Right cardiac atrium (tissue), 5 donors: ENCODE data around the gene ZSCAN31. TPM values are rescaled to one million over a fixed set of nuclear protein-coding genes. Genes with fewer than 3 reads are reported as not detected.
A peak's percentile ranks its signal among the peaks of the same experiment; 100 is the strongest.

ENCODE experiments used
- ATAC-seq, 2 donors: fragments of 200-7000 bp; cut with Tn5 transposase; one replicate each; pipeline versions ENCODE4 v1.8.0 to v1.9.1; 2020; ENCODE audit warnings: moderate library complexity in 2 of 2, mild to moderate bottlenecking in 1 of 2
- DNase-seq, 3 donors: peaks; one replicate each; pipeline ENCODE4 v3.0.0-alpha.2; 2020
- H3K27ac ChIP-seq: one replicate; pipeline ENCODE4 v1.5.1; 2013; ENCODE audit warnings: mild to moderate bottlenecking, low read length, control low read depth, moderate library complexity
- H3K27me3 ChIP-seq: one replicate; pipeline ENCODE4 v1.6.1; 2013; ENCODE audit not compliant: control insufficient read depth, insufficient read depth
- H3K4me1 ChIP-seq: one replicate; pipeline ENCODE4 v1.6.1; 2013; ENCODE audit warnings: low read length; ENCODE audit not compliant: control insufficient read depth, insufficient read depth
- H3K4me3 ChIP-seq: one replicate; pipeline ENCODE4 v1.5.1; 2013; ENCODE audit warnings: low read length, control low read depth
- H3K9me3 ChIP-seq: one replicate; pipeline ENCODE4 v1.6.1; 2013; ENCODE audit warnings: low read length; ENCODE audit not compliant: control insufficient read depth
- WGBS: extraction: QIAGEN DNeasy Blood & Tissue Kit; methylation state at CpG from one replicate; pipeline ENCODE4 v1.1.7; 2013; 5-methylcytosine and 5-hydroxymethylcytosine counted together
- intact Hi-C, 4 donors: fragments of 100-400 bp; cut with DNase I; formaldehyde crosslinking; loops; one replicate each; pipeline versions ENCODE4 v1.11.0 to v1.14.0; 2022 to 2023
- polyA plus RNA-seq: library from polyadenylated mRNA; stranded (reverse); fragments of 200-250 nt; gene quantifications from one replicate; pipeline ENCODE4 v1.2.3, GENCODE V29; 2013
- total RNA-seq, 4 donors: library from RNA; stranded (reverse); fragmentation: NEBNext Ultra II Directional; extraction: Animal tissue kit (Norgen Biotek cat#: 25700); gene quantifications; one replicate each; pipeline ENCODE4 v1.2.1, GENCODE V29; 2021
- donor health status: healthy with polysubstance abuse.
- donor health status: DM: no; HTN: yes; CAD: no.
- donor health status: DM: no; HTN: no; CAD: no.
- donor health status: DM: no; HTN: yes; CAD: no; lungs with severe emphysema.
- donor health status: DM: yes; HTN: yes; CAD: no.

The ZSCAN31 gene
- total and polyA plus RNA-seq, 5 donors = 3.9 to 18.4 (median 9.5) TPM

DNA sequence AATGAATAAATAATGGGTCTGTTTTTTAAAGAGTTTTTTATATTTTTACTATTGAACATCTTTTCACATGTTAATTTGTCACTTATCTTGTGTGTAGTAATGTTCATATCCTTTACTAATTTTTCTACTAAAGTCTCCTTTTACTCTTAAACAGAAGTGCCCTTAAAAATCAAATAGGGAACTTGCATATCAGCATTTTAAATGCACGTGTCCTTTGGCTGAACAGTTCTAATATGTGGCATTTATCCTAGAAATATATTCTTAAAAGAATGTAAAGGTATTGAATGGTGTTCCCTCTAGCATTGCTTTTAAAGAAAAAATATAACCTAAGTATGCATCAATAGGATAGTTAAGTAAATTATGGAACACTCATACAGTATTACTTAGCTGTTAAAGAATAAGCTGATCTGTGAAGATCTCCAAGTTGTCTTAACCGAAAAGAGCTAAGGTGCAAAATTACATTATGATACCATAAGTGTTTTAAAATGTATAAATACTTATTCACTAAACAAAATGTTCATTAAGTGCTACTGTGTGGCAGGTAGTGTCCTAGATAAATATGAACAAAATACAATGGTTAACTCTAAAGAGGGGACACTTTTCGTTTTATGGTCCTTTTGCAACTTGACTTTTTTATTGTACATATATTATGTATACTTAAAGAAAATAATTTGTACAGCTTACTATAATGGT, 55.2 kb downstream of the ZSCAN31 start:
- Histone ChIP-seq H3K27ac (no peak overlapping the region), H3K9me3 (no peaks in the 10 kb centered on the region), H3K4me3 (peak overlapping the region; percentile 97), H3K4me1 (no peaks in the 10 kb centered on the region), H3K27me3 (no peaks in the 10 kb centered on the region)
- ATAC-seq (no peak), DNase-seq (no peak)
- intact Hi-C loops = loop anchor here in 1 of 4 donors (5.0 kb wide), 1 partner anchor 77 kb away; no protein-coding TSS in a partner anchor
- WGBS = 36% methylated on average over 3 of the region's 3 CpGs

DNA sequence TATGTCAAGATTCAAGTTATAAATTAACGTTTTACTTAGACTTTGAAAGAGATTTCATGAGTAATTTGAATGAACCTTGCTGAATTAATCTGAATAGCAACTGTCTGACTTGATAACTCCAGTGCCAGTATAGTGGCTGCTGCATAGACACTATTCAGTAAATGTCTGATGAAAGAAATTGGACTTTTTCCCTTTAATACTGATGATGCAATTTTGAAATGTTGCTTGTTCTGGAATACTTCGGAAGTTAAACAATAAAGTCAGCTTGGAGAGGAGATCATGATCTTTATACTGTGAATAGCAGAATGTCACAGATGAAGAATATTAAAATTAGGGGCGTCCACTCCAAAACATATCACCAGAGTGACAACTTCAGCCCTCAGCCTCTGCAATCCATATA, 58.2 kb downstream of the ZSCAN31 start:
- Histone ChIP-seq H3K27ac (no peak overlapping the region), H3K9me3 (no peaks in the 10 kb centered on the region), H3K4me3 (no peak overlapping the region), H3K27me3 (no peaks in the 10 kb centered on the region), H3K4me1 (no peaks in the 10 kb centered on the region)
- DNase-seq (no peak), ATAC-seq (no peak)
- intact Hi-C loops = loop anchor here in 1 of 4 donors (10.0 kb wide), 1 partner anchor 77 kb away; no protein-coding TSS in a partner anchor
- WGBS = 66% methylated on average over 3 of the region's 3 CpGs

DNA sequence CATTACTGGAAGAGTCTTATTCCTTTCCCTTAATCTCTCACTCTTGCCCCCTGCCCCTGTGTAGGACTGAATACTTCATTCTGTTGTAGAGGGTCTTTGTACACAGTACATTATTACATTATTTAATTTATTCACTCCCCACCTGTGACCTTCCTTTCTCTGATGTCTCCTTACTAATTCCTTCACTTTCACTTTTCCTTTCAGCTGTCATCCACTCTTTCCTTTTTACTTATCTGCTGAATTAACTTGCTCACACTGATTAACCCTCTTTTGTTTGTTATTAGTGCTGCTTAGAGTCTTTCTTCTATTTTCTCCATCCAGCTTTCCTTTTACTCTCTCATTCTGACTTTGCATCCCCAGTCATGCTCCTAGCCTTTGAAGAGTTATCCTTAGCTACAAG, 61.1 kb downstream of the ZSCAN31 start:
- Histone ChIP-seq H3K27ac (no peak overlapping the region), H3K9me3 (no peaks in the 10 kb centered on the region), H3K4me3 (no peak overlapping the region), H3K27me3 (no peaks in the 10 kb centered on the region), H3K4me1 (no peaks in the 10 kb centered on the region)
- DNase-seq = no peak
- intact Hi-C loops = loop anchor here in 1 of 4 donors (10.0 kb wide), 1 partner anchor 80 kb away; no protein-coding TSS in a partner anchor
- ATAC-seq = no peak

Other genes with a start within 250 kb of the ZSCAN31 start
- gene ZSCAN16, start 211.5 kb downstream of the ZSCAN31 start, total RNA-seq = 1 to 10 TPM; 2.5 to 3.2 (median 2.8) TPM
- gene ZSCAN16, start 211.5 kb downstream of the ZSCAN31 start, polyA plus RNA-seq = 2.9 TPM
- gene ZKSCAN8, start 194.3 kb downstream of the ZSCAN31 start, total RNA-seq = 10 to 100 TPM; 15.2 to 18.2 (median 16.3) TPM
- 5.5 TPM for gene ZKSCAN8, start 194.3 kb downstream of the ZSCAN31 start, polyA plus RNA-seq
- 10 to 100 TPM in 1 of 4 donors, 1 to 10 TPM in 3; 8.4 to 11.3 (median 8.8) TPM for gene ZSCAN9, start 110.9 kb downstream of the ZSCAN31 start, total RNA-seq
- 8.7 TPM for gene ZSCAN9, start 110.9 kb downstream of the ZSCAN31 start, polyA plus RNA-seq
- 1 to 10 TPM; 3.3 to 4.0 (median 3.6) TPM for gene ZKSCAN4, start 83.9 kb downstream of the ZSCAN31 start, total RNA-seq
- 1.5 TPM for gene ZKSCAN4, start 83.9 kb downstream of the ZSCAN31 start, polyA plus RNA-seq
- 1 to 10 TPM; 6.1 to 6.4 (median 6.2) TPM for gene NKAPL, start 76.9 kb downstream of the ZSCAN31 start, total RNA-seq
- gene NKAPL, start 76.9 kb downstream of the ZSCAN31 start, polyA plus RNA-seq = 5.5 TPM
- 10 to 100 TPM; 12.0 to 20.2 (median 15.2) TPM for gene ZSCAN26, start 69.0 kb downstream of the ZSCAN31 start, total RNA-seq
- 11.4 TPM for gene ZSCAN26, start 69.0 kb downstream of the ZSCAN31 start, polyA plus RNA-seq
- 1 to 10 TPM; 3.0 to 3.6 (median 3.2) TPM for gene PGBD1, start 54.6 kb downstream of the ZSCAN31 start, total RNA-seq
- gene PGBD1, start 54.6 kb downstream of the ZSCAN31 start, polyA plus RNA-seq = 2.3 TPM
- 1 to 10 TPM; 4.1 to 7.2 (median 6.0) TPM for gene ZKSCAN3, start 13.8 kb upstream of the ZSCAN31 start, total RNA-seq
- gene ZKSCAN3, start 13.8 kb upstream of the ZSCAN31 start, polyA plus RNA-seq = 1.7 TPM
- gene ZSCAN12, start 63.6 kb upstream of the ZSCAN31 start, total RNA-seq = 1 to 10 TPM; 3.6 to 4.2 (median 3.9) TPM
- 1.4 TPM for gene ZSCAN12, start 63.6 kb upstream of the ZSCAN31 start, polyA plus RNA-seq
- gene ZSCAN23, start 107.3 kb upstream of the ZSCAN31 start, total RNA-seq = 1 to 10 TPM; 1.8 to 2.9 (median 2.0) TPM
- gene ZSCAN23, start 107.3 kb upstream of the ZSCAN31 start, polyA plus RNA-seq = 0.48 TPM
- not detected for gene GPX6, start 179.6 kb upstream of the ZSCAN31 start, total RNA-seq
- gene GPX6, start 179.6 kb upstream of the ZSCAN31 start, polyA plus RNA-seq = not detected
- gene GPX5, start 189.7 kb upstream of the ZSCAN31 start, total RNA-seq = not detected
- gene GPX5, start 189.7 kb upstream of the ZSCAN31 start, polyA plus RNA-seq = not detected